ENCODE data around the gene USP32. TPM values are rescaled to one million over a fixed set of nuclear protein-coding genes. Genes with fewer than 3 reads are reported as not detected.
"Not testable (repeated sequence)": the region's sequence is repeated elsewhere in the genome, so short reads cannot be mapped to it uniquely, and the experiment has no call there.

The USP32 gene
- total and polyA plus RNA-seq, 12 donors, result 22.0 to 99.3 (median 54.4) TPM

- DNase-seq; H3K27ac ChIP-seq; intact Hi-C loops (cut with DNase I); H3K36me3 ChIP-seq (replicated peaks in 1 of 2); H3K4me3 ChIP-seq; H3K27me3 ChIP-seq; H3K4me1 ChIP-seq (replicated peaks in 1 of 2); H3K9me3 ChIP-seq (replicated peaks in 1 of 3): not testable (repeated sequence)
- 95 to 100% (median 98%) methylated on average over 1 of the region's 1 CpG for WGBS, 4 donors
Measured at GRCh38 chr17:60208302-60208701, 183.6 kb downstream of the USP32 start.

GRCh38 chr17:60205782-60206181 lies 186.2 kb downstream of the USP32 start:
- H3K4me3 ChIP-seq; H3K27ac ChIP-seq; H3K27me3 ChIP-seq; H3K36me3 ChIP-seq (replicated peaks in 1 of 2); H3K9me3 ChIP-seq (replicated peaks in 1 of 3); H3K4me1 ChIP-seq (replicated peaks in 1 of 2); DNase-seq; intact Hi-C loops (cut with DNase I): not testable (repeated sequence)

- H3K4me1 ChIP-seq (replicated peaks in 1 of 2), result not testable (repeated sequence)
Measured at GRCh38 chr17:60198630-60199029, 193.3 kb downstream of the USP32 start.

GRCh38 chr17:60194141-60194540 lies 197.8 kb downstream of the USP32 start:
- WGBS, 4 donors, result 92 to 98% (median 95%) methylated on average over 4 of the region's 4 CpGs
- H3K4me3 ChIP-seq; H3K9me3 ChIP-seq (replicated peaks in 1 of 3); H3K27me3 ChIP-seq; intact Hi-C loops (cut with DNase I); H3K4me1 ChIP-seq (replicated peaks in 1 of 2); H3K27ac ChIP-seq; DNase-seq: not testable (repeated sequence)
- peaks cover 0 to 73% of the 10 kb centered on the region in 2 donors for H3K36me3 ChIP-seq (replicated peaks in 1 of 2)

More at GRCh38 chr17:60198630-60199029, 193.3 kb downstream of the USP32 start:
- H3K36me3 ChIP-seq (replicated peaks in 1 of 2), result peaks cover 0 to 42% of the 10 kb centered on the region in 2 donors
- H3K27me3 ChIP-seq; H3K27ac ChIP-seq; H3K4me3 ChIP-seq; intact Hi-C loops (cut with DNase I); DNase-seq; H3K9me3 ChIP-seq (replicated peaks in 1 of 3): not testable (repeated sequence)
- 80 to 100% (median 93%) methylated on average over 1 of the region's 1 CpG for WGBS, 4 donors

- H3K27ac ChIP-seq, result no peak overlapping the region
- DNase-seq, result no peak
- H3K27me3 ChIP-seq, result no peaks in the 10 kb centered on the region
- H3K4me3 ChIP-seq, result no peak overlapping the region
- H3K4me1 ChIP-seq (replicated peaks in 1 of 2), result no peaks in the 10 kb centered on the region
- intact Hi-C loops (cut with DNase I), result no loop called here
- no peaks in the 10 kb centered on the region for H3K9me3 ChIP-seq (replicated peaks in 1 of 3)
- TF ChIP-seq CTCF (IDR thresholded peaks at IDR 0.05), result no peak
- TF ChIP-seq POLR2A (IDR thresholded peaks at IDR 0.05), result no peak
- H3K36me3 ChIP-seq (replicated peaks in 1 of 2), result peaks cover 0 to 70% of the 10 kb centered on the region in 2 donors
- 88 to 95% (median 89%) methylated on average over 2 of the region's 2 CpGs for WGBS, 4 donors
Measured at GRCh38 chr17:60193482-60193881, 198.5 kb downstream of the USP32 start.

GRCh38 chr17:60193032-60193431 lies 198.9 kb downstream of the USP32 start:
- H3K9me3 ChIP-seq (replicated peaks in 1 of 3); H3K27me3 ChIP-seq; H3K27ac ChIP-seq; DNase-seq; intact Hi-C loops (cut with DNase I); H3K4me1 ChIP-seq (replicated peaks in 1 of 2); H3K4me3 ChIP-seq: not testable (repeated sequence)
- WGBS, 4 donors, result 93 to 99% (median 98%) methylated on average over 3 of the region's 3 CpGs
- H3K36me3 ChIP-seq (replicated peaks in 1 of 2), result peaks cover 0 to 65% of the 10 kb centered on the region in 2 donors

- 78 to 84% (median 82%) methylated on average over 4 of the region's 4 CpGs for whole genome bisulfite sequencing, 4 donors
- H3K27me3 ChIP-seq; DNase-seq; H3K27ac ChIP-seq; H3K4me3 ChIP-seq; H3K4me1 ChIP-seq (replicated peaks in 1 of 2); H3K9me3 ChIP-seq (replicated peaks in 1 of 3); intact Hi-C loops (cut with DNase I): not testable (repeated sequence)
- peaks cover 0 to 52% of the 10 kb centered on the region in 2 donors for H3K36me3 ChIP-seq (replicated peaks in 1 of 2)
Measured at GRCh38 chr17:60190032-60190431, 201.9 kb downstream of the USP32 start.
